Tibial nerve (tissue), 3 donors: ENCODE data around the gene KCNMA1.

Experiments
- CTCF ChIP-seq, 5 experiments: fragments of 200-600 bp in 3 of 5; fragments of 450-650 bp in 2 of 5; sonication (generic) in 3 of 5; IDR thresholded peaks; one replicate each; pipeline ENCODE4 v1.5.1; 2016 to 2019; ENCODE audit warnings: antibody characterized with exemption in 5 of 5, mild to moderate bottlenecking in 3 of 5, moderate library complexity in 2 of 5
- POLR2A ChIP-seq, 2 donors: fragments of 450-650 bp; IDR thresholded peaks; one replicate each; pipeline ENCODE4 v1.6.1; 2017; ENCODE audit warnings: antibody characterized with exemption in 2 of 2, mild to moderate bottlenecking in 2 of 2, moderate library complexity in 2 of 2

DNA sequence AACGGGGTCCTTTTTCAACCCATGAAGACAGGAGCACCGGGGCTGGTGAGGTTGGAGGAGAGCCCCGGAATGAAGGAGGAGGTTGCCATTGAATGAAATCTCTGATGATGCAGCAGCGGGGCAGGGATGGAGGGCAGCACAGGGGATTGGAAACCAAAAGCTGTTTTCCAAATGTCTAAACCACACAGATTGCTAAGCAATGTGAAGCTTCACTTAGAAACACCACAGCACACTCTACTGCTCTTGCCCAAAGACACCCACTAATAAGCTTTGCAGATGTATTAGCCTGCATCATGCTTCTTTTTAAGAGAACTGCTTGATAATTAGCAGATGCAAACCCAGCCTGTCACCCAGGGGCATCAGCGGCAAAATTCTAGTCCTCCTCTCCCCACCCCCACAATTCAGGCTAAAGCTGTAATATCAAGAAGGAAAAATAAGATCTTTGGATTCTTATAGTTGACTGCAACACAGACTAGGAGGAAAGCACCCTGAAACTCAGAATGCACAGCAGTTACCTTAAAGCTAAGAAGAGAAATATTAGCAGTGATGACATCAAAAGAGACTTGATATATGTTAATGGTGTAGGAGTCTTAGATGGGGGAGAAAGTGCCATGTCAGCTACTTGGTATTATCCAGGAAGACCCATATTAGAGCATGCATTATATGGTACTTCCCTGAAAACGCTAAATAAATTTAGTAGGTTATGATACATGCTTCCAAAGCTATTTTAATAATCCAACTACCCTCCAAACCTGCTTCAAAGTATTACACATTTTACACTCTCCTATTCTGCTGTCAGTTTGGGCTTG, 666.7 kb downstream of the KCNMA1 start:
- no peak for TF ChIP-seq POLR2A (IDR thresholded peaks at IDR 0.05)
- no peak for TF ChIP-seq CTCF (IDR thresholded peaks at IDR 0.05)
